ENCODE data around the gene P2RY12. TPM values are rescaled to one million over a fixed set of nuclear protein-coding genes. Genes with fewer than 3 reads are reported as not detected.

P2RY12 gene
- total and polyA plus RNA-seq, 2 donors (not counting 3 experiments of a cell fraction or from before 2014, with no cell fraction given) = not detected

- Histone ChIP-seq H3K36me3 (ENCODE audit: control insufficient read depth in 2 of 2, extremely low read depth in 1 of 2, insufficient read depth in 2 of 2, low read length in 2 of 2) (no peaks in the 10 kb centered on the region), H3K9ac (replicated peaks; ENCODE audit: extremely low read depth, insufficient read depth, low read length) (no peak overlapping the region), H3K4me2 (ENCODE audit: insufficient read depth, low read length) (no peak overlapping the region), H3K4me3 (replicated peaks in 1 of 3; ENCODE audit: insufficient read depth in 1 of 3, low read depth in 1 of 3, low read length in 3 of 3) (no peak overlapping the region), H4K20me1 (replicated peaks; ENCODE audit: control insufficient read depth, extremely low read depth, insufficient read depth, low read length) (no peaks in the 10 kb centered on the region), H3K4me1 (ENCODE audit: control insufficient read depth, extremely low read depth, insufficient read depth, low read length) (no peaks in the 10 kb centered on the region), H3K9me3 (replicated peaks; ENCODE audit: control insufficient read depth, insufficient read depth, low read length) (no peaks in the 10 kb centered on the region), H3K9me1 (replicated peaks; ENCODE audit: control insufficient read depth, extremely low read depth, insufficient read depth, low read length) (no peaks in the 10 kb centered on the region), H2AFZ (ENCODE audit: low read depth, low read length) (no peak overlapping the region), H3K27me3 (ENCODE audit: control insufficient read depth in 2 of 2, insufficient read depth in 2 of 2, low read length in 2 of 2) (no peaks in the 10 kb centered on the region), H3K79me2 (ENCODE audit: control insufficient read depth, insufficient read depth, low read length) (no peaks in the 10 kb centered on the region), H3K27ac (ENCODE audit: insufficient read depth, low read depth, low read length) (no peak overlapping the region)
- ChIA-PET CTCF (no interaction called here), POLR2A (no interaction called here)
- DNase-seq (ENCODE audit: low read depth, low spot score) (no peak), FAIRE-seq (no peak)
- dilution Hi-C loops (cut with MboI; ENCODE audit: extremely low pct_ligation_motif_present, low sequenced_read_pairs) (no loop called here), intact Hi-C loops (cut with micrococcal nuclease) (no loop called here)
- no peak for TF ChIP-seq GATA2 (IDR thresholded peaks at IDR 0.05; ENCODE audit: insufficient read depth, insufficient read length, low read depth, low read length)
- no peak for TF ChIP-seq MYC (IDR thresholded peaks at IDR 0.05; ENCODE audit: low read depth, low read length)
- no peak for TF ChIP-seq POLR2AphosphoS5 (IDR thresholded peaks at IDR 0.05; ENCODE audit: insufficient read depth, low read depth, low read length)
- no peak for TF ChIP-seq MAX (IDR thresholded peaks at IDR 0.05; ENCODE audit: insufficient read depth, insufficient read length)
- no peak for TF ChIP-seq POLR2A (IDR thresholded peaks at IDR 0.05; ENCODE audit: low read depth, low read length)
- no peak for TF ChIP-seq CTCF (IDR thresholded peaks at IDR 0.05; ENCODE audit: extremely low read depth in 1 of 2, insufficient read depth in 1 of 2, low read depth in 1 of 2, low read length in 2 of 2)
- no peak for TF ChIP-seq JUN (IDR thresholded peaks at IDR 0.05; ENCODE audit: borderline replicate concordance, insufficient read depth, insufficient read length, low read depth)
- no peak for TF ChIP-seq EZH2 (IDR thresholded peaks at IDR 0.05; ENCODE audit: borderline replicate concordance, low read depth, low read length, severe bottlenecking)
- no peak for TF ChIP-seq FOS (IDR thresholded peaks at IDR 0.05; ENCODE audit: borderline replicate concordance, insufficient read depth, low read length)
- BruUV-seq (replicated peaks) = no TSS peak
Observed at GRCh38 chr3:151315846-151316245, 68.7 kb downstream of the P2RY12 start.
